Spleen (tissue), 11 donors: ENCODE results near the gene SLC30A7. TPM values are rescaled to one million over a fixed set of nuclear protein-coding genes. Genes with fewer than 3 reads are reported as not detected.
"Not testable (repeated sequence)": the region's sequence is repeated elsewhere in the genome, so short reads cannot be mapped to it uniquely, and the experiment has no call there.

Experiments
- DNase-seq: peaks from one replicate; pipeline ENCODE4 v3.0.0-alpha.2; 2020
- H3K27ac ChIP-seq, 8 donors: fragments of 200-600 bp; sonication (generic) in 7 of 8; 1 replicate in 4 of 8; 2 replicates in 4 of 8; pipeline versions ENCODE4 v1.5.0 to v1.8.0; 2016 to 2021; ENCODE audit warnings: inconsistent platforms in 4 of 8, mild to moderate bottlenecking in 4 of 8, moderate library complexity in 1 of 8
- H3K27me3 ChIP-seq, 7 donors: fragments of 200-600 bp; sonication (generic) in 6 of 7; replicated peaks in 1 of 7; 1 replicate in 4 of 7; 2 replicates in 3 of 7; pipeline versions ENCODE4 v1.5.0 to v1.8.0; 2016 to 2021; ENCODE audit warnings: inconsistent platforms in 3 of 7, mild to moderate bottlenecking in 1 of 7
- H3K36me3 ChIP-seq, 6 donors: fragments of 200-600 bp; sonication (generic) in 5 of 6; 1 replicate in 4 of 6; 2 replicates in 2 of 6; pipeline versions ENCODE4 v1.5.0 to v1.8.0; 2016 to 2021; ENCODE audit warnings: inconsistent platforms in 2 of 6
- H3K4me1 ChIP-seq, 6 donors: fragments of 200-600 bp; sonication (generic) in 5 of 6; 1 replicate in 3 of 6; 2 replicates in 3 of 6; pipeline versions ENCODE4 v1.5.0 to v1.8.0; 2016 to 2021; ENCODE audit warnings: inconsistent platforms in 3 of 6
- H3K4me3 ChIP-seq, 8 donors: fragments of 200-600 bp; sonication (generic) in 7 of 8; 1 replicate in 4 of 8; 2 replicates in 4 of 8; pipeline versions ENCODE4 v1.5.0 to v1.8.0; 2016 to 2021; ENCODE audit warnings: inconsistent platforms in 4 of 8, mild to moderate bottlenecking in 4 of 8, moderate library complexity in 2 of 8
- H3K9me3 ChIP-seq, 8 donors: fragments of 200-600 bp; sonication (generic) in 7 of 8; 1 replicate in 4 of 8; 2 replicates in 4 of 8; pipeline versions ENCODE4 v1.5.0 to v1.8.0; 2016 to 2021; ENCODE audit warnings: inconsistent platforms in 4 of 8
- CTCF ChIP-seq, 11 experiments: fragments of 200-600 bp in 7 of 11; fragments of 450-650 bp in 4 of 11; sonication (generic) in 4 of 11; IDR thresholded peaks in 8 of 11; conservative IDR thresholded peaks in 3 of 11; 1 replicate in 7 of 11; 2 replicates in 4 of 11; pipeline versions ENCODE4 v1.4.0 to v1.8.0; 2016 to 2021; ENCODE audit warnings: antibody characterized with exemption in 11 of 11, inconsistent platforms in 4 of 11, mild to moderate bottlenecking in 1 of 11
- POLR2A ChIP-seq, 3 donors: fragments of 450-650 bp; IDR thresholded peaks; one replicate each; pipeline ENCODE4 v1.5.1; 2017; ENCODE audit warnings: antibody characterized with exemption in 3 of 3, mild to moderate bottlenecking in 1 of 3
- POLR2AphosphoS5 ChIP-seq, 3 donors: sonication (generic); formaldehyde crosslinking; IDR thresholded peaks; one replicate each; pipeline ENCODE4 v1.5.1; 2017; ENCODE audit warnings: antibody characterized with exemption in 3 of 3
- WGBS, 5 donors: extraction: QIAGEN DNeasy Blood & Tissue Kit in 3 of 5; methylation state at CpG; one replicate each; pipeline versions ENCODE4 v1.1.5 to v1.1.7; 2013 to 2018; 5-methylcytosine and 5-hydroxymethylcytosine counted together
- intact Hi-C: fragments of 100-400 bp; cut with DNase I; formaldehyde crosslinking; loops from one replicate; pipeline ENCODE4 v1.15.0; 2023; ENCODE audit warnings: low total_unique reads
- polyA plus RNA-seq, 3 donors: library from polyadenylated mRNA; stranded (reverse); fragments of 200-250 nt; gene quantifications; one replicate each; pipeline ENCODE4 v1.2.1, GENCODE V29; 2013
- total RNA-seq, 7 donors: library from RNA; depleted of rRNA in 3 of 7; stranded (reverse); fragments of >200 nt in 3 of 7; fragmentation: NEBNext Ultra II Directional in 4 of 7; extraction: Animal tissue kit (Norgen Biotek cat#: 25700) in 4 of 7; gene quantifications; one replicate each; pipeline versions ENCODE4 v1.1.0 to v1.2.1, GENCODE V29; 2016 to 2021
- donor health status: healthy with polysubstance abuse.
- donor health status: DM: no; HTN: no; CAD: no; lungs with moderate emphysema.
- donor health status: DM: no; HTN: no; CAD: no.
- donor health status: Bipolar disorder and iron deficiency.
- donor health status: healthy.
- donor health status: DM: no; HTN: no; CAD: no.
- donor health status: DM: yes; HTN: yes; CAD: no.

The SLC30A7 gene
- total and polyA plus RNA-seq, 10 donors = 4.2 to 44.5 (median 35.9) TPM

GRCh38 chr1:100852976-100853375 lies 42.9 kb upstream of the SLC30A7 start:
- 88 to 96% (median 94%) methylated on average over 3 of the region's 3 CpGs for WGBS, 5 donors
- Histone ChIP-seq H3K4me1 (no peaks in the 10 kb centered on the region), H3K27ac (no peak overlapping the region), H3K9me3 (no peaks in the 10 kb centered on the region), H3K4me3 (no peak overlapping the region), H3K36me3 (no peaks in the 10 kb centered on the region), H3K27me3 (no peaks in the 10 kb centered on the region)
- intact Hi-C loops = no loop called here
- no peak for TF ChIP-seq POLR2A (IDR thresholded peaks at IDR 0.05)
- TF ChIP-seq CTCF (IDR thresholded peaks at IDR 0.05 in 8 of 11, conservative IDR thresholded peaks at IDR 0.05 in 3 of 11) = no peak
- no peak for TF ChIP-seq POLR2AphosphoS5 (IDR thresholded peaks at IDR 0.05)
- DNase-seq = no peak

- H3K9me3 ChIP-seq, H3K27me3 ChIP-seq, DNase-seq, H3K27ac ChIP-seq, H3K4me1 ChIP-seq, H3K36me3 ChIP-seq, H3K4me3 ChIP-seq: not testable (repeated sequence)
- intact Hi-C loops = loop anchor here (5.0 kb wide), 1 partner anchor 123 kb away; no protein-coding TSS in a partner anchor
Measured at GRCh38 chr1:100855116-100855515, 40.8 kb upstream of the SLC30A7 start.

- no peaks in the 10 kb centered on the region for H3K9me3 ChIP-seq
- H3K4me3 ChIP-seq = no peak overlapping the region
- intact Hi-C loops = no loop called here
- TF ChIP-seq POLR2AphosphoS5 (IDR thresholded peaks at IDR 0.05) = no peak
- TF ChIP-seq CTCF (IDR thresholded peaks at IDR 0.05 in 8 of 11, conservative IDR thresholded peaks at IDR 0.05 in 3 of 11) = no peak
- no peak for TF ChIP-seq POLR2A (IDR thresholded peaks at IDR 0.05)
- WGBS, 5 donors = 85 to 94% (median 89%) methylated on average over 3 of the region's 3 CpGs
- H3K27me3 ChIP-seq = no peaks in the 10 kb centered on the region
- no peaks in the 10 kb centered on the region for H3K4me1 ChIP-seq
- H3K27ac ChIP-seq = no peak overlapping the region
- DNase-seq = no peak
- H3K36me3 ChIP-seq = no peaks in the 10 kb centered on the region
Measured at GRCh38 chr1:100860397-100860991, 35.4 kb upstream of the SLC30A7 start.

GRCh38 chr1:100861379-100861778 lies 34.5 kb upstream of the SLC30A7 start:
- whole genome bisulfite sequencing, 5 donors = 74 to 95% (median 81%) methylated on average over 1 of the region's 1 CpG
- intact Hi-C loops = no loop called here
- no peaks in the 10 kb centered on the region for H3K36me3 ChIP-seq
- no peak overlapping the region for H3K4me3 ChIP-seq
- no peaks in the 10 kb centered on the region for H3K27me3 ChIP-seq
- no peak for DNase-seq
- TF ChIP-seq CTCF (IDR thresholded peaks at IDR 0.05 in 8 of 11, conservative IDR thresholded peaks at IDR 0.05 in 3 of 11) = no peak
- TF ChIP-seq POLR2AphosphoS5 (IDR thresholded peaks at IDR 0.05) = no peak
- no peak for TF ChIP-seq POLR2A (IDR thresholded peaks at IDR 0.05)
- H3K4me1 ChIP-seq = peaks cover 0 to 6% (median 0%) of the 10 kb centered on the region in 6 donors
- H3K27ac ChIP-seq = no peak overlapping the region
- no peaks in the 10 kb centered on the region for H3K9me3 ChIP-seq

GRCh38 chr1:100862591-100862990 lies 33.3 kb upstream of the SLC30A7 start:
- 90 to 99% (median 96%) methylated on average over 2 of the region's 2 CpGs for WGBS, 5 donors
- DNase-seq = no peak
- no peak overlapping the region for H3K4me3 ChIP-seq
- intact Hi-C loops = no loop called here
- H3K9me3 ChIP-seq = no peaks in the 10 kb centered on the region
- no peaks in the 10 kb centered on the region for H3K36me3 ChIP-seq
- no peak for TF ChIP-seq CTCF (IDR thresholded peaks at IDR 0.05 in 8 of 11, conservative IDR thresholded peaks at IDR 0.05 in 3 of 11)
- no peak for TF ChIP-seq POLR2AphosphoS5 (IDR thresholded peaks at IDR 0.05)
- no peak for TF ChIP-seq POLR2A (IDR thresholded peaks at IDR 0.05)
- no peaks in the 10 kb centered on the region for H3K27me3 ChIP-seq
- H3K4me1 ChIP-seq = peaks cover 0 to 13% (median 2%) of the 10 kb centered on the region in 6 donors
- H3K27ac ChIP-seq = no peak overlapping the region
